CD4-positive, alpha-beta T cell treated with Interleukin-17A for 4 hours (primary cell): ENCODE results near the gene PROCA1.

ENCODE experiments used
- DNase-seq: peaks from one replicate; pipeline ENCODE4 v3.0.0-alpha.2; 2020; ENCODE audit warnings: mixed read lengths

PROCA1 gene

DNA sequence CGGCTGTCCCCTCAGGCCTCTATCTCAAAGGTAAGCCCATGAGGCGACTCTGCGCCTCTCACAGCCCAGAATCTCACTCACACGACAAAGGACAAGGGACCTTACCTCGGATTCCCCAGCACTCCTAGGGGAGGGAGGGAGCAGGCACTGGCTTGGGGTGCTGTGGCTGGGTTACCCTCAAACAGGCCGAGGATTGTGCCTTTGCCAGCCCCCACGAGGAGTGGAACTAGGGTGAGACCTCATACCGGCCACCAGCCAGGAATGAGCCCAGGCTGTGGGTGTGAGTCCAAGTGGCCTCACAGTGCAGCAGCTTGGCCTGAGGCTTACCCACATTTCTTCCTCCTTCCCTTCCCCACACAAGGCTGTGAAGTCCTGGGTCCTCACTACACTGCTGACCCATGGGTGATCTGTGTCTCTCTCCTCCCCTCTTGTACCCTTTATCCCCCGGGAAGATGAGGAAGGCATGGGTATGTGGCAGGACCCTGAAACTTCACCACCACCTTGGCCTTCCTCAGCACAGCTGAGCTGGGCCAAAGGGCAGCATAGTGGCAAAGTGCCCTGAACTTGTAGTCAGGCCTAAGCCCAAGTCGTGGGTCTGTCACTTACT is 5.9 kb downstream of the PROCA1 start:
- DNase-seq: no peak

DNA sequence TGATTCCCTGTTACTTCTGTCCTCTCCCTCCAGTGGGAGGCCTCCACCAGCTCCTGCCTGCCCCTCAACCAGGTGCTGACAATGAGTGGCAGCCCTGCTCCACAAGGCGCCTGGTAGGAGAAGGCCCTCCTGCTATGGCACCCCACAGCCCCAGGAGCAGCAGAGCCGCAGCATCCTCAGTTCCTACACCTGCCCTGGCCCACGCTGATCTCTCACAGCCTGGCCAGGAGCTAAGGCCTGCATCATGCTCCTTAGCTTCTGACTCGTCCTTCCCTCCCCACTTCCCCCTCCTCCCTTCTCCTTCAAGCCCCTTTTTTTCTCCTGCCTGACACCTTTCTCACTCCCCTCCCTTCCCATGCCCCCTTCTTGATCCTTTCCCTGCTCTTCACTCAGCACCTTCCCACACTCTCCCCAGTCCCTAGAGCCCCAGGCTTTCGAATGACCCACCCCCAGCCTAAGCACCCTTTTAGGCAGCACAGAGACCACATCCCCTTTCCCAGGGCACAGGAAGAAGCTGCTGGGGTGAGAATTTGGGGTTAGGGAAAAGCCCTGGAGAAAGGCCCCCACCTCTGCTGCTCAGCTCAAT is 6.5 kb downstream of the PROCA1 start:
- no peak for DNase-seq

DNA sequence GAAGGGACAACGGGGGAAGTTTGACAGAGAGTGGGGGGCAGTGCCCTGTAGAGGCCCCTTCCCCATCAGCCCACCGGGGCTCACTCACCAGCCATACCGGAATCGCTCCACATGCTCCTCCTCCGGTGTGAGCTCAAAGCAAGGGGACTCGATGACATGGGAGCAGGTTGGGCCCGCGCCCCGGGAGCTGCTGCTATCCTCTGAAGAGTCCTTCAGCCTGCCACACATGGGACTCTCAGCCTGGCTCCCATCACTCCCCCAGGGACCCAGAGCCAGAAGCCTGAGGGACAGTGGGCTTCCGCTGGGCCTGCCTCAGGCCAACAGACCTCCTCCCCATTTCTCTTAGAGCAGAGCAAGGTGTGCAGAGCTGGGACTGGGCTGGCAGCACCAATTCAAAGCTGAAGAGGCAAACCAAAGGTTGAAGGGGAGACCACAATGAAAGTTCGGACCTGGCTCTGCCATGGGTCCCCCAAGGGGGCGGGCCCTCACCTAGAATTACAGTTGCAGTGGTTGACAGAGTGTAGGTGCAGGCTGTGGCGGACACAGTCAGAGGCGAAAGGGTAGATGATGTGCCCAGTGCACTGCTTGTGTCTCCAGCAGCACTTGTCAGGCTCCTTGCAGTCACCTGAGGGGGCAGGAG is 7.3 kb downstream of the PROCA1 start:
- DNase-seq: no peak

DNA sequence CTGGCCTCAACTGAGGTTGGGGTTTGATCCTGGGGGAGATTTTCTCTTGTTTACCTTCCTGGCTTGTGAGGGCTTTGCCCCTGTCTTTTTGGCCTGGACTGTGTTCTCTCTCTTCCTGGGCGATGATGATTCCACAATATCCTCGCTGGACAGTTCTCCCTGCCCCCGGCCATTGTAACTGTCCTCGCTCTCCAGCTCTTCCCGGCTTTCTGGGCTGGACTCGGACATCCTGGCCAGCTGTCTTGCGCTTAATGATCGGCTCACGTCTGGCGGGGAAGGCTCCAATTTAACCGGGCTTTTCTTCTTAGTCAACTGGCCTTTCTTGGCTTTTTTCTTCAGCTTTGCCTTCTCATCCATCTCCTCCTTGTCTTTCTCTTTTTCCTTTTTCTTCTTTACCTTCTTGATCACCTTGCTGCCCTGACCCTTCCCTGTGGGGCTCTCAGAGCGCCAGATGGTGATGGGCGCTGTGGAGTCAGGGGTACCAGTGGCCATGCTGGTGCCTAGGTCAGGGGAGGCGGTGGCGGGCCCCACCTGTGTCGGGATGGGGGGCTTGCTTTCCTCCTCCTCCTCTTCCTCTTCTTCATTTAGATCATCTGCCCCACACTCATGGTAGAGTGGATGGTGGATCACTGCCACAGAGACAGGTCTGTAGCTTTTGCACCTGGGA is 8.0 kb downstream of the PROCA1 start:
- DNase-seq: no peak

DNA sequence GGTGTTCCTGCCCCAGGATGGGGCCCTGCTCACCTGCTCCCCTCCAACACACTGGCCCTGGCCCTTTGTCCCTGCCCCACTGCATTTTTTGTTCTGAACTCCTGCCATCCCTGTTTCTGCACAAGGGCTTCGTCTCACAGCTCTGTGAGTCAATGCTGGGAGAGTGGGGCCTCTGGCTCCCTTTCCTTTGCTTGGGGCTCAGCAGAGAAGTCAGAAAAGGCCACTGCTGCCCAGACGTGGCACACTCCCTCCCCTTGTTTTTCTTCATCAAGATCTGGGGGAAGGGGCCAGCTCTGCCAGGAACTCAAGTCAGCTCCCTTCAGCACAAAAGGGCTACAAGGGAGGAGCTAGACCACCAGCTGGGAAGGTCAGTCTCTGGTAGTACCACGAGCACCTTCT is 8.9 kb downstream of the PROCA1 start:
- no peak for DNase-seq

DNA sequence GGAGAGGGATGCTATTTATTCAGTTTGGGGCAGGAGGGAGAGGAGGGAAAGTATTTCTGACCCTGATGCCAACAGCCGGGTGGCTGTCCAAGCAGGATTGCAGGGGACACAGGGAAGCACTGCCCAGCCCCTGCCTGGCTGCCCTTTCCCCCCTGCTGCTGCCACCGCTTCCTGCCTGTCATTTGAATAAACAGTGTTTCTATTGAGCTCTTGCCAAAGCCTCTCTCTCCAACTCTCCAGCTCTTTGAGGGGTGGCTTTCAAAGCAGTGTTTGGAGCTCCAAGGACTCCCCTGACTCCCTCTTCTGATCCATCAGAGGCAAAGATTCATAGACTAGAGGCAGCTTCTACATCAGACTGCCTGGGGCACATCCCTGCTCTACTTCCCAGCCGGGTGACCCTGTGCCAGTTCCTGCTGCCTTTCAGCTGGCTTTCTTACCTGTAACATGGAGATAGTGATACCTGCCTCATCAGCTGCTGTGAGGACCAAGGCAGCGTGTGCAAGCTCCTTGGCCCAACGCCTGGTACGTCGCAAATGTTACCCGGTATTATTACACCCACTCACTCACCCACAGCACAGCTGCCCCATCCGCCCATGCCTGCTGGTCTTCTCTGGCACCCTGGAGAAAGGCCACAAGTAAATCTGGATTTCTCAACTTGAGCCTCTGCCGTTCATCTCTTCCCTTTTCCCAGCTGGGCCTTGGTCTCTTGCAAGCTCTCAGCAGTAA is 9.5 kb downstream of the PROCA1 start:
- no peak for DNase-seq

DNA sequence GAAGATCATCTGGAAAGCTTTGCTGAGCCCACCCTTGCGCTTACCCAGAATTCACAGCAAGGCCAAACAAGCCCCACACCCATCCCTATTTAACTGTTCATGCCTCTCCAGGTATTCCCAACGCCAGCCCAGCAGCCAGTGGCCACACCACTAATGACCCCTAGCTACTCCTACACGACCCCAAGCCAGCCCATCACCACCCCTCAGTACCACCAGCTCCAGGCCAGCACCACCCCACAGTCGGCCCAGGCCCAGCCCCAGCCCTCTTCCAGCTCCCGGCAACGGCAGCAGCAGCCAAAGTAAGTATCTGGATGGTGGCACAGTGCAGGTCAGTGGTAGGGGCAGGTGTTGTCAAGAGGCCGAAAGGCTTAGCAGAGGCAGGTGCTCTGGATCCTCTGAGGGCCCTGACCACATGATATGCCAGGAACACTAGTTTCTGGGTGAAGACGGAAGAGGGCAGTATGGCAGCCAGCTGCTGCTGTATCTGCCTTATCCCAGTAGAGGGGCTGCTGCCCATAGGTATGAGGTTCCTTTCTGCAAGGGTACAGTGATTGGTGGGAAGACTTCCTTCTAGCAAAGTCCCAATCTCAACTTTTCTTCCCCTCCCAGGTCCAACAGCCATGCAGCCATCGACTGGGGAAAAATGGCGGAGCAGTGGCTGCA is 10.7 kb downstream of the PROCA1 start:
- no peak for DNase-seq

DNA sequence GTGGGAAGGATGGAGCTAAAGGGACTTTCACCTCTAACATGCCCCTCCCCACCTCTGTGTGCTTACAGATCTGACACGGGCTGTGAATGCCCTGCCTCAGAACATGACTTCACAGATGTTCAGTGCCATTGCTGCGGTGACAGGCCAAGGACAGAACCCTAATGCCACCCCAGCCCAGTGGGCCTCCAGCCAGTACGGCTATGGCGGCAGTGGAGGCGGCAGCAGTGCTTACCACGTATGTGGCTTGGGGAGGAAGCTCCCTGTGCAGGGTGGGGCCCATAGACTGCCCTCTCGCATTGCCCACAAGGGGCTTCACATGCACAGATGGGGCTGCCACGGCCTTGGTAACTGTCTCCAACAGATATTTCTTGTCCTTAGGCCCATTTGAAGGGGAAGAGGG is 11.4 kb downstream of the PROCA1 start:
- no peak for DNase-seq

DNA sequence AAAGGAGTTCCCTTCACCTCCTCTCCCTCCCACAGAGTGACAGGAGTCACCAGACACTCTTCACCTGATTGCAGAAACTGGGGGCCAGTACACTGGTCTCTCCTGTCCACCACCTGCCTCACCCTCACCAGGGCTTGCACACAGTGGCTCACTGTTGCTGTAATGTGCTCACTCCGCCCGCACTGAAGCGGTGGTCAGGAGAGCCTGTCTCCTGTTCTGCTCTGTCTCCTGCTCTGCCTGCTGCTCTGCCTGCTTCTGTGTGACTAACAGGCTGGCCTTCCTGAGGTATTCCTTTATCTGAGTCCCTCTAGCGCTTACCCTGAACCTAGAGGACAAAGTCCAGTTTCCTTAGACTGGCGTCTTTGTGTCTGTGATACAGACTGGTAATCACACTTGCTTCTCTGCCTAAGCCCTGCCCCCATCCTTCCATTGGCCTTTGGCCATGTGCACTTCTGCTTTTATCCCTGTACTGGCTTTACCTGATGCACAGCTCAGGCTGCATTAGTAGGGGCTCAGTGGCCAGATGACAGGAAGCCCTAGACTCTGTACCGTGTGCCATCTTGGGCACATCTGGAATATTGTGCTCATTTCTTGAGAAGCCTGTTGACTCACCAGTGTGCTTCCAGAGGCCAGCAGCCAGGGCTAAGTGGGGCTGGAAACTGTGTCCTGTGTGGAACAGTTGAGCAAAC is 13.3 kb downstream of the PROCA1 start:
- no peak for DNase-seq

DNA sequence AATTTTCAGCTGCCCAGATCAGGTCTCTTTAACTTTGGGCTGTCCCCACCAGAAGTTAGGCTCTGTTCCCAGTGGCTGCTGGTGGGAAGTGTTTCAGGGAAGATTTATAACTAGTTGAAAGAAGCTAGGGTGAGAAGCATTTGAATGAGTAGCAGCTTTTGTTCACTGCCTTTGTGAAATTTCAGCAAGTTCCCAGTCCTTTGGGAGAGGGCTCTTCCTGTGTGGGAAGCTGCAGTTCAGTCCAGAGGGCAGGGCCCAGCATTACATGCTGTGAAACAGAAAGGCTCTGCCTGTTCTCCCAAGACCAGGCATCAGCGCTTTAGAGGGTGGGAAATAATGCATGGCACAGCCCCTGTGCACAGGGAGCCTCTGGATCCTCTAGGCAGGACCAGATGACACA is 17.8 kb downstream of the PROCA1 start:
- DNase-seq: no peak

DNA sequence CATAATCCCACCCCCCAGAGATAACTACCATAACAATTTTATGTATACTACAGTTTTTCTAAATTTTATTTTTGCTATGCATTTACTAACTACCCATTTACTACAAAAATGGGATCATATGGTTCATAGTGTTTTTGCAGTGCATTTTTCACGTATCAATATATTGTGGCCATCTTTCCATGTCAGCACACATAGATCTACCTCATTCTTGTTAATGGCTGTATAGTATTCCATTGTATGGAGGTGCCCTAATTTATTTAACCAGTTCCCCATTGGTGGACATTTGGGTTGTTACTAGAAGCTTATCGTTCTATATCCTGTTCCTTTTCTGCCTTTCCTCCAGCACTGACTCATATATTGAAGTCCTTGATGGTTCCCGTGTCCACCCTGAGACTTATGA is 22.7 kb downstream of the PROCA1 start:
- no peak for DNase-seq

DNA sequence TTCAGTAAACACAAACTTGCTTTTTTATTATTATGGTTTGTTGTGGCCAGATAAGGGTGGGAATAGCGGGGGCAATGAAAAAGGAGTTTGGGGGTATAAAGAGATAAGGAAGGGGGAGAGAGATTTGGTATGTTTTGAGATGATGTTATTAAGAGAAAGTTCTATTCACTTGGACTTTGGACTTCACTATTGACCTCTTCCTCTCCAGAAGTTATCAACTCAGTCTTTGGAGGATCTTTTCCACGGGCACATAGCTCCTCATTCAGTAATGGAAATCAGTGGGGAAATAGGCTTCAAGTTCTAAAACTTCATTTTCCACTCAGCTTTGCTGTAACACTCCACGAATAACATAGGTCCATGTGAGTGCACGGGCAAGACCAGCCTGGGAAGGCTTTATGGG is 23.2 kb downstream of the PROCA1 start:
- no peak for DNase-seq

DNA sequence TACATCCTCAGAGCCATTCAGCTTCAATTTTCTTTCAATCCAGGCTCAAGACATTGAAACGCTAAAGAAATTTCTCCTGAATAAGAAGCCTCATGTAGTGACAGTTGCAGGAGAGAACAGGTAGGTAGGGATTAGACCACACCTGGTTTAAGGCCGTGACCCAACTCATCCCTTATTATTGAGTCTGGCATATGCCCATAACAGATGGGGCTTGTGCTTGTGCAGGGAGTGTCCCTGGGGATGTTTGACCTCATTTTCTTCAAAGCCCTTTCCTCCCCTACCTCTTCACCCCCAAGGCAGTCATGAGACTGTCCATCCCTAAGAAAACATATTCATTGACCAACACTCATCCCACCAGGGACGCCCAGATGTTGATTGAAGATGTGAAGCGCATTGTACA is 25.4 kb downstream of the PROCA1 start:
- no peak for DNase-seq

DNA sequence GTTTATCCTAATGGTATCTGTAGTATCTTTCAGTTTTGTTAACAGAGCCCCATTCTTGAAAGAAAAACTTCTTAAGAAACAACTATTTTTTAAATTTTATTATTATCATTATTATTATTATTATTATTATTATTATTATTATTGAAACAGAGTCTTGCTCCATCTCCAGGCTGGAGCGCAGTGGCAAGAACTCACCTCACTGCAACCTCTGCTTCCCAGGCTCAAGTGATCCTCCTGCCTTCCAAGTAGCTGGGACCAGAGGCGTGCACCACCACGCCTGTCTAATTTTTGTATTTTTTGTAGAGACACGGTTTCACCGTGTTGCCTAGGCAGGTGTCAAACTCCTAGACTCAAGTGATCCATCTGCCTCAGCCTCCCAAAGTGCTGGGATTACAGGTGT is 26.3 kb downstream of the PROCA1 start:
- DNase-seq: no peak

DNA sequence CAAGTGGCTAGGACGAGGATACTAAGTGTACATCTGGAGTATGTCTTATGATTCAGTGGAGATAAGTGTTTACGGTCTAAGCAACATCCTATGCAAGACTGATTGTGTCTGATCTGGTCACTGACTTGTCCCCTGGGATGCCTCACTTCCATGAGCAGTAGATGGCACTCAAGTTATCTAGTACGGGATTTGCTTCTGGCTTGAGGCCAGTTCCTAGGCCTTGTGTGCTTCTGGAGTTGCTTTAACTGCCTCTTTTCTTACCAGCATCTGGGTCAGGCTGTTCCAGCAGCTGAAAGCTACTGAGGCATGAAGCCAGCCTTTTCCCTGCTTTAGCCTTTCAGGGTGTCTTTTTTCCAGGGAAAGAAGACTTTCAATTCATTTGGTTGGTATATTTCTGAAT is 26.7 kb downstream of the PROCA1 start:
- no peak for DNase-seq

DNA sequence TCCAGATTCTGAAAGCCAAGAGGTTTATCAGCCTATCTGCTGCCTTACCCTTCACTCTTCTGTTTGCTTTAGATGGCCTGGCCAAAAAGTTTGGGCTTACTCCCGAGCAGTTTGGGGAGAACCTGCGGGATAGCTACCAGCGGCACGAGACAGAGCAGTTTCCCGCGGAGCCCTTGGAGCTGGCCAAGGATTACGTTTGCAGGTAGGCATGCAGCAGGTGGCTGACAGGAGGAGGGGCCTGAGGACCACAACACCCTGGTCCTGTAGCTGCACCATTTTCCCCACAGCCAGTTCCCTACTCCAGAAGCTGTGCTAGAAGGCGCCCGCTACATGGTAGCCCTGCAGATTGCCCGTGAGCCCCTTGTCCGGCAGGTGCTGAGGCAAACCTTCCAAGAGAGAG is 29.0 kb downstream of the PROCA1 start:
- DNase-seq: no peak

DNA sequence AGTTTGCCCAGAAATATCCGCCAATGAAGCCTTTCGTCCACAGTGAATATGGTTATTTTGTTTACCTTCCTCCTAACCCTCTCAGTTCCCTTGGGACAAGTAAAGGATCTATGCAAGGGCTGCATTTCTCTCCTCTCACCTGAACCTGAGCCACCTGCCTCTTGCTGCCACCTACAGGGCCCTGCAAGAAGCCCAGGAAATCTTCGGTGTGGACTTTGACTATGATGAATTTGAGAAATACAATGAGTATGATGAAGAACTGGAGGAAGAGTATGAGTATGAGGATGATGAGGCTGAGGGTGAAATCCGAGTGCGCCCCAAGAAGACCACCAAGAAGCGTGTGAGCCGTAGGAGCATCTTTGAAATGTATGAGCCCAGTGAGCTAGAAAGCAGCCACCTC is 35.7 kb downstream of the PROCA1 start:
- no peak for DNase-seq

DNA sequence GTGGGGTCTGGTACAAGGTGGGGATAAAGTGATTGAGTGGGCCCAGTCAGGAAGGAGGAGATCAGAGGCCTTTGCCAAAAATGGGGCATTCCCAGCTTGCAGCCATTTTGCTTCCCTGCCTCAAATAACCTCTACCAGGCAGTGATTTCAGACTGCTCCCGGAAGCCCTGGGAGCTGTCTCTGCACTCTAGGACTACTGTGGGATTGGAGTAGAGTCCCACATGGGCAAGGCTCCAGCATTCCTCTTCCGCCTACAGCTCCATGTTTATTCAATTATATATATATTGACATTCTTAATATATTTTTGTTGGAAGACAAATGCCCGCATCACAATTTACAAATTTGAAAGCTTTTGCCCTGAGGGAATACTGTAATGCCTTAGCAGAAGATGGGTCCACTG is 36.2 kb downstream of the PROCA1 start:
- no peak for DNase-seq

DNA sequence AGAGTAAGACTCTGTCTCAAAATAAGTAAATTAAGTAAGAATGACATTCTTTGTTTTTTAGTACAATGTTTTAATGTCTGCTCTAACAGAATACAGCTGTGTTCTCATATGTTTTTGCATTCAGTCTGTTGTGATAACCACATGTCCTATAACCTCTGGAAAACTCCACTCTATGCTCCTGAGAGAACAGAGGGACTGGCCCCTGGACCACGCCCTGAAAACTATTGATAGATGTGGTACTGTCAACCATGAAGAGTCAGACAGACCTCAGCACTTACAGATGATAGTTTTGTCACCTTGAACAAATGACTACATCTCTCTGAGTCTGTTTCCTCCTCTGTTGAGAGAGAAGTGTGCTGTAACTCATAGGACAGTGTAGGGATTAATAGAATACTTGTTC is 41.8 kb downstream of the PROCA1 start:
- no peak for DNase-seq

DNA sequence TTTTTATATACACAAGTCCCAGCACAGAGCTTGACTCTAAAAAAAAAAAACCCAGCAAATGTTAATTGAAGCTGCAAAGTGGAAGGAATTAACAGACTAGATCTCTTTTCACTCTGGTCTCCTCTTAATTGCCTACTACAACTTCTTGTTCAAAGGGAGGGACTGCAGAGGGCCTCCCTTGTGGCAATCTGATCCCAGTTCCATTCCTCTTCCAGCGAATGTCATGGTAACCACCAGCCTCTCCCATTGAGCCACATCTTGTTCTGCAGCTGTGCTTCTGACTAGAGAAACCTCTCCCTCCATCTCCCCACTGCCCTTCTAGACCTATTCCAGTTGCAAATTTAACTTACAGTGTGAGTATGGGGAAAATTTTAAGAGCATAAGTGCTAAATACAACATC is 43.8 kb downstream of the PROCA1 start:
- no peak for DNase-seq

DNA sequence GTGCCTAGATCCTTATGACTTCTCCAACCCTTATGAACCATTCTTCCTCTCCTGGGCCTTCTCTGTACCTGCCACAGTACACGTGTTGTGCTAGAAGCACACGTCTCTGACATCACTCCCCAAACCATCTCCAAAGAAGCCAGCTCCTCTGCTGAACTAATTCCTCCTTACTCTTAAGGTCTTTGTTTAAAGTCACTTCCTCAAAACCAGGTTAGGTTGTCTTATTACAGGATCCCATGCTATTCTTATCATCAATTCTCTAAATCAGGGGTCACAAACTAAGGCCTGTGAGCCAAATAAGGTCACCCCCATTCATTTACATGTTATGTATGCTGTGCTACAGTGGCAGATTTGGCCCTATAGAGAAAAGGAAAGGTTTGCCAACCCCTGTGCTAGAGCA is 45.7 kb downstream of the PROCA1 start:
- DNase-seq: no peak

DNA sequence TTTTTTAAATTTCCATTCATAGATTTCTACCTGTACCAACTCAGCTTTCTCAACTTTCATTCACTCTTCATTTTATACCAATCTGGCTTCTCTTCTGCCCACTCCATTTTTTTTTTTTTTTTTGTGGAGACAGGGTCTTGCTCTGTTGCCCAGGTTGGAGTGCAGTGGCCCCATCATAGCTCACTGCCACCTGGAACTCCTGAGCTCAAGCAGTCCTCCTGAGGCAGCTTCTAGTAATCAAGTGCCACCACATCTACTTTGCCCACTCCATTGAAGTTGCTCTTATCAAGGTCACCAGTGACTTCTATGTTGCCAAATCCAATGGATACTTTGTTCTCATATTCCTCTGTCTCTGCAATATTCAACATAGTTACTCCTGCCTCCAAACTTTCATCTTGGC is 48.0 kb downstream of the PROCA1 start:
- no peak for DNase-seq

DNA sequence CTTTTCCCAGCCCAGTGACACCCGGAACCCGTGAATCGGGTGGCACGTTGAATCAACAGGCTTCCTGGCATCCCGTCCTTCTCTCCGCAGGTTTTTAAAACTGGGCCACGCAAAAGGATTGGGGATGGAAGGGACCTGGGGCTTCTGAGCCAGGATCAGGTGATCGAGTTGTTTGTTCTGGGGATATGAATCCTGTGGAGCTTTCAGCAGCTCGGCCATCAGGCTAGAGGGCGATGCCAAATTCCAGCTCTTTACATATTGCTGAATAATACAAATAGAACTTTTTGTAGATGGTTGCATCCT is 49.2 kb downstream of the PROCA1 start:
- DNase-seq: no peak
